GM10248 (cell line): ENCODE results near the gene MOGAT2.
"Not testable (repeated sequence)": the region's sequence is repeated elsewhere in the genome, so short reads cannot be mapped to it uniquely, and the experiment has no call there.

ENCODE experiments used
- CTCF ChIA-PET: fragments of 300-600 bp; sonication (Branson Sonifier 250); formaldehyde crosslinking; extraction: SDS; loops from one replicate; lab custom pipeline; 2021; ENCODE audit warnings: antibody characterized with exemption; lab: Yijun Ruan, JAX
- POLR2A ChIA-PET: fragments of 350-650 bp; sonication (Branson Sonifier 250); formaldehyde crosslinking; extraction: SDS; loops from one replicate; lab custom pipeline; 2020; ENCODE audit warnings: antibody characterized with exemption; lab: Yijun Ruan, JAX
- DNase-seq: peaks from one replicate; pipeline ENCODE4 v3.0.0; 2012; ENCODE audit errors: extremely low spot score
- CTCF ChIP-seq: IDR thresholded peaks from 2 replicates; pipeline ENCODE4 v1.5.1; 2012; ENCODE audit warnings: mild to moderate bottlenecking, low read depth; ENCODE audit errors: extremely low read depth, missing control alignments, control extremely low read depth

Gene MOGAT2

GRCh38 chr11:75745807-75746206 is 28.2 kb downstream of the MOGAT2 start:
- ChIA-PET POLR2A (no interaction called here), CTCF (no interaction called here)
- no peak for DNase-seq
- no peak for TF ChIP-seq CTCF

GRCh38 chr11:75748729-75749273 is 31.2 kb downstream of the MOGAT2 start:
- CTCF ChIA-PET, POLR2A ChIA-PET, DNase-seq: not testable (repeated sequence)

- POLR2A ChIA-PET, DNase-seq: not testable (repeated sequence)
- CTCF ChIA-PET = interaction anchor here (0.6 kb wide), 1 partner anchor 125 kb away, joined by 3 read pairs; no protein-coding TSS in a partner anchor
Measured at GRCh38 chr11:75754933-75755332, 37.3 kb downstream of the MOGAT2 start.

GRCh38 chr11:75757651-75758050 is 40.0 kb downstream of the MOGAT2 start:
- ChIA-PET CTCF (no interaction called here), POLR2A (no interaction called here)
- TF ChIP-seq CTCF = no peak
- no peak for DNase-seq

- CTCF ChIA-PET = interaction anchor here (1.1 to 1.7 kb wide), 3 partner anchors 9 to 54 kb away, joined by 3 to 8 read pairs (median 5); partner anchors contain the start of gene DGAT2
- no peak for TF ChIP-seq CTCF
- DNase-seq = no peak
- POLR2A ChIA-PET = no interaction called here
Measured at GRCh38 chr11:75759832-75760231, 42.2 kb downstream of the MOGAT2 start.

GRCh38 chr11:75760243-75760642 is 42.6 kb downstream of the MOGAT2 start:
- ChIA-PET POLR2A (no interaction called here), CTCF (interaction anchor here (1.6 kb wide), 2 partner anchors 54 to 392 kb away, joined by 5 to 6 read pairs; no protein-coding TSS in a partner anchor)

GRCh38 chr11:75760710-75761493 is 43.3 kb downstream of the MOGAT2 start:
- DNase-seq = no peak
- POLR2A ChIA-PET = no interaction called here
- TF ChIP-seq CTCF = no peak
- CTCF ChIA-PET = interaction anchor here (1.6 kb wide), 2 partner anchors 55 to 391 kb away, joined by 5 to 6 read pairs; no protein-coding TSS in a partner anchor

More at GRCh38 chr11:75760243-75760642, 42.6 kb downstream of the MOGAT2 start:
- TF ChIP-seq CTCF = no peak
- no peak for DNase-seq
